MG63 (cell line): ENCODE data around the gene DNAJC11. TPM values are rescaled to one million over a fixed set of nuclear protein-coding genes. Genes with fewer than 3 reads are reported as not detected.
"Not testable (repeated sequence)": the region's sequence is repeated elsewhere in the genome, so short reads cannot be mapped to it uniquely, and the experiment has no call there.

Experiments
- DNase-seq: peaks from one replicate; pipeline ENCODE4 v3.0.0-alpha.2; 2020
- H3K27me3 ChIP-seq: fragments of 250-450 bp; sonication (Bioruptor Pico); 2 replicates; pipeline ENCODE4 v1.5.1; 2020; ENCODE audit warnings: mild to moderate bottlenecking, moderate library complexity
- H3K36me3 ChIP-seq: fragments of 250-450 bp; sonication (Bioruptor Pico); 2 replicates; pipeline ENCODE4 v1.5.1; 2020; ENCODE audit warnings: mild to moderate bottlenecking, moderate library complexity
- H3K4me3 ChIP-seq: fragments of 250-450 bp; sonication (Bioruptor Pico); 2 replicates; pipeline ENCODE4 v1.5.1; 2020; ENCODE audit warnings: mild to moderate bottlenecking, moderate library complexity
- H3K9me3 ChIP-seq: fragments of 250-450 bp; sonication (Bioruptor Pico); 2 replicates; pipeline ENCODE4 v1.5.1; 2020; ENCODE audit warnings: mild to moderate bottlenecking, moderate library complexity
- total RNA-seq: library from RNA; depleted of rRNA; stranded (reverse); fragments of >200 nt; shearing (Covaris generic); gene quantifications from 2 replicates; pipeline ENCODE4 v1.2.3, GENCODE V29; 2014; ENCODE audit warnings: low replicate concordance; rRNA removed

The DNAJC11 gene
- total RNA-seq, result 66.4 and 71.8 TPM in 2 replicates

GRCh38 chr1:6701437-6702153 lies at the start of gene DNAJC11:
Gene DNAJC11, minus strand, starts transcription at chr1:6701816. Its CDS starts 16 bp downstream, at chr1:6701800.
- Histone ChIP-seq H3K27me3 (no peaks in the 10 kb centered on the region; the same call in 1 of the 2 replicates), H3K36me3 (peaks cover 24% of the 10 kb centered on the region), H3K4me3 (peak within 1 kb of the TSS; percentile 93), H3K9me3 (no peaks in the 10 kb centered on the region)
- peak; percentile 90 for DNase-seq

GRCh38 chr1:6750490-6750889 lies 48.9 kb upstream of the DNAJC11 start:
- Histone ChIP-seq H3K9me3 (no peaks in the 10 kb centered on the region), H3K36me3 (no peaks in the 10 kb centered on the region)
- no peak for DNase-seq

GRCh38 chr1:6747674-6748073 lies 46.1 kb upstream of the DNAJC11 start:
- Histone ChIP-seq H3K36me3 (no peaks in the 10 kb centered on the region), H3K9me3 (no peaks in the 10 kb centered on the region), H3K4me3 (no peak overlapping the region), H3K27me3 (no peaks in the 10 kb centered on the region)
- no peak for DNase-seq

More at GRCh38 chr1:6750490-6750889, 48.9 kb upstream of the DNAJC11 start:
- Histone ChIP-seq H3K27me3 (no peaks in the 10 kb centered on the region), H3K4me3 (no peak overlapping the region)

GRCh38 chr1:6745073-6745472 lies 43.5 kb upstream of the DNAJC11 start:
- Histone ChIP-seq H3K4me3 (no peak overlapping the region), H3K9me3 (no peaks in the 10 kb centered on the region)
- DNase-seq, result no peak

GRCh38 chr1:6743189-6744101 lies 41.8 kb upstream of the DNAJC11 start:
- Histone ChIP-seq H3K9me3 (no peaks in the 10 kb centered on the region), H3K36me3 (no peaks in the 10 kb centered on the region), H3K27me3 (no peaks in the 10 kb centered on the region), H3K4me3 (no peak overlapping the region)
- peak; percentile 82 for DNase-seq

More at GRCh38 chr1:6745073-6745472, 43.5 kb upstream of the DNAJC11 start:
- Histone ChIP-seq H3K36me3 (no peaks in the 10 kb centered on the region), H3K27me3 (no peaks in the 10 kb centered on the region)

- H3K9me3 ChIP-seq, H3K4me3 ChIP-seq, DNase-seq, H3K36me3 ChIP-seq, H3K27me3 ChIP-seq: not testable (repeated sequence)
Observed at GRCh38 chr1:6742676-6743188, 41.1 kb upstream of the DNAJC11 start.

- peak; percentile 13 for DNase-seq
Observed at GRCh38 chr1:6738987-6739676, 37.5 kb upstream of the DNAJC11 start.

GRCh38 chr1:6732942-6733341 lies 31.3 kb upstream of the DNAJC11 start:
- H3K27me3 ChIP-seq, result no peaks in the 10 kb centered on the region
- no peak for DNase-seq
- no peak overlapping the region for H3K4me3 ChIP-seq

More at GRCh38 chr1:6738987-6739676, 37.5 kb upstream of the DNAJC11 start:
- no peaks in the 10 kb centered on the region for H3K9me3 ChIP-seq
- H3K36me3 ChIP-seq, result no peaks in the 10 kb centered on the region
- no peak overlapping the region for H3K4me3 ChIP-seq
- no peaks in the 10 kb centered on the region for H3K27me3 ChIP-seq

GRCh38 chr1:6731905-6732304 lies 30.3 kb upstream of the DNAJC11 start:
- no peak overlapping the region for H3K4me3 ChIP-seq
- no peak for DNase-seq
- no peaks in the 10 kb centered on the region for H3K9me3 ChIP-seq
- no peaks in the 10 kb centered on the region for H3K36me3 ChIP-seq
- H3K27me3 ChIP-seq, result no peaks in the 10 kb centered on the region

More at GRCh38 chr1:6732942-6733341, 31.3 kb upstream of the DNAJC11 start:
- H3K9me3 ChIP-seq, result no peaks in the 10 kb centered on the region
- no peaks in the 10 kb centered on the region for H3K36me3 ChIP-seq

GRCh38 chr1:6730880-6731279 lies 29.3 kb upstream of the DNAJC11 start:
- Histone ChIP-seq H3K36me3 (no peaks in the 10 kb centered on the region), H3K4me3 (no peak overlapping the region), H3K9me3 (no peaks in the 10 kb centered on the region), H3K27me3 (no peaks in the 10 kb centered on the region)
- DNase-seq, result no peak

- Histone ChIP-seq H3K4me3 (no peak overlapping the region), H3K9me3 (no peaks in the 10 kb centered on the region), H3K27me3 (no peaks in the 10 kb centered on the region), H3K36me3 (no peaks in the 10 kb centered on the region)
- DNase-seq, result no peak
Observed at GRCh38 chr1:6730473-6730872, 28.9 kb upstream of the DNAJC11 start.

GRCh38 chr1:6727535-6727934 lies 25.9 kb upstream of the DNAJC11 start:
- Histone ChIP-seq H3K9me3 (no peaks in the 10 kb centered on the region), H3K27me3 (no peaks in the 10 kb centered on the region), H3K36me3 (no peaks in the 10 kb centered on the region), H3K4me3 (no peak overlapping the region)
- peak; percentile 24 for DNase-seq

GRCh38 chr1:6726253-6726652 lies 24.6 kb upstream of the DNAJC11 start:
- Histone ChIP-seq H3K27me3 (no peaks in the 10 kb centered on the region), H3K36me3 (no peaks in the 10 kb centered on the region), H3K4me3 (no peak overlapping the region), H3K9me3 (no peaks in the 10 kb centered on the region)
- no peak for DNase-seq

GRCh38 chr1:6724517-6725141 lies 23.0 kb upstream of the DNAJC11 start:
- H3K36me3 ChIP-seq, result no peaks in the 10 kb centered on the region
- no peaks in the 10 kb centered on the region for H3K9me3 ChIP-seq
- H3K4me3 ChIP-seq, result no peak overlapping the region
- peak; percentile 40 for DNase-seq
- no peaks in the 10 kb centered on the region for H3K27me3 ChIP-seq

- no peaks in the 10 kb centered on the region for H3K36me3 ChIP-seq
- no peaks in the 10 kb centered on the region for H3K9me3 ChIP-seq
- H3K27me3 ChIP-seq, result no peaks in the 10 kb centered on the region
- no peak for DNase-seq
- no peak overlapping the region for H3K4me3 ChIP-seq
Observed at GRCh38 chr1:6723621-6724428, 22.2 kb upstream of the DNAJC11 start.
